ENCODE data around the gene PUS7L. TPM values are rescaled to one million over a fixed set of nuclear protein-coding genes. Genes with fewer than 3 reads are reported as not detected.
A peak's percentile ranks its signal among the peaks of the same experiment; 100 is the strongest.
"Not testable (repeated sequence)": the region's sequence is repeated elsewhere in the genome, so short reads cannot be mapped to it uniquely, and the experiment has no call there.

PUS7L gene
- total RNA-seq, 2 experiments from 2014 or later = 17.1 to 18.8 TPM

DNA sequence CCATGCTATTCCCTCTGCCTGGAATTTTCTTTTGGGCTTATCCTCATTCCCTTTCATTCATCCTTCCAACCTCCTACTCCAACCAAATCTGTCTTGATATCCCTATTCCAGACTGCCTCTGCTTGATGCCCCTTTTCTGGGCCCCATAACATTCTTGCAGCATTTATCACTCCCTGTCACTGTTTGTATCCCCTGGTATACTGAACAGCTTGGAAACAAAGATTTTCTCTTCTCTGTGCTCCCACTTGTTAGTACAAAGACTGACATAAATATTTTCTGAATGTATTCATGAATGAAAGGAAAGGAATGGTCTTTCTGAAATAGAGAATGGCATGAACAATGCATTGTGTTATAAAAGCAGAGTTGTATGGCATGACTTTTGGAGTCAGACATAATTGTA lies 7.7 kb upstream of the PUS7L start:
- CTCF ChIA-PET = interaction anchor here (1.2 kb wide), 1 partner anchor 116 kb away, joined by 4 read pairs; no protein-coding TSS in a partner anchor
- Mint-ChIP-seq H3K36me3 (ENCODE audit: low read depth) (peaks cover 57% of the 10 kb centered on the region), H3K4me3 (no peak overlapping the region)

DNA sequence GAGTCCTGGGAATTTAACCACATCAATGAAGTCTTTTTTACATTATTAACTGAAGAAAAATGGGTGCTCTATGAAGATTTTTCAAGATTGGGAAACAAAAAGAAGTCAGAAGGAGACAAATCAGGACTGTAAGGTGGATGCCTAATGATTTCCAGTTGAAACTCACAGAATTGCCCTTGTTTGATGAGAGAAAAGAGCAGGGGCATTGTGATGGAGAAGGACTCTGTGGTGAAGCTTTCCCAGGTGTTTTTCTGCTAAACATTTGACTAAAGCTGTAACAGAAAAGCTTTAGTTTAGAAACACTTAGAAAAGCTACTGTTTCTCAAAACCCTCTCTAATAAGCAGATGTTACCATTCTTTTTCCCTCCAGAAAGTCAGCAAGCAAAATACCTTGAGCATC lies 5.9 kb upstream of the PUS7L start:
- ChIA-PET POLR2A (no interaction called here), CTCF (no interaction called here)
- no peak for DNase-seq
- no peak overlapping the region for H3K27ac Mint-ChIP-seq
- H3K4me1 Mint-ChIP-seq = peaks cover 35% of the 10 kb centered on the region
- H3K9me3 Mint-ChIP-seq = no peaks in the 10 kb centered on the region
- no peaks in the 10 kb centered on the region for H3K27me3 Mint-ChIP-seq
- H3K36me3 Mint-ChIP-seq (ENCODE audit: low read depth) = peaks cover 52% of the 10 kb centered on the region
- no peak overlapping the region for H3K4me3 Mint-ChIP-seq

More for the DNA sequence above, 7.7 kb upstream of the PUS7L start:
- Mint-ChIP-seq H3K27me3 (no peaks in the 10 kb centered on the region), H3K27ac (no peak overlapping the region), H3K4me1 (peaks cover 22% of the 10 kb centered on the region), H3K9me3 (no peaks in the 10 kb centered on the region)
- POLR2A ChIA-PET = no interaction called here
- DNase-seq = no peak

DNA sequence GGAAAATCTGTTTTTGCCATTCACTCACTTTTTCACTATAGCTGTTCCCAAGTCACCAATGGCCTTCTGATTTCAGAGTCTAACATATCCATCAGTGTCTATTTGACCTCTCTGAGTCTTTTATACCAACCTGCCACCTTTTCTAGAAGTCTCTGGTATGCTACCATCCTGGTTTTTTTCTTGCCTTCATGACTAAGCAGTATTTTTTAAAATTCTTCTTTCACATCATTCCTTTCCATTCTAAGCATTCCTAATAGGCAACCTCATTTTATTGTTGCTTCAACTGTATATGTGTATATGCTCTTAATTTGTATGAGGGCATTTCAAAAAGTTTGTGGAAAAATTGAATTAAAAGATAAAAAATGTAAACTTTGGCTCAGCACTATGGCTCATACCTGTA lies 5.2 kb upstream of the PUS7L start:
- CTCF ChIA-PET = interaction anchor here (0.6 to 3.1 kb wide), 2 partner anchors 11 to 1867 kb away, joined by 4 to 7 read pairs; no protein-coding TSS in a partner anchor
- POLR2A ChIA-PET = interaction anchor here (2.0 kb wide), 1 partner anchor 42 kb away, joined by 16 read pairs; the partner anchor contains the start of gene TWF1
- Mint-ChIP-seq H3K4me1 (peaks cover 37% of the 10 kb centered on the region), H3K9me3 (no peaks in the 10 kb centered on the region), H3K4me3 (no peak overlapping the region), H3K27me3 (no peaks in the 10 kb centered on the region), H3K36me3 (ENCODE audit: low read depth) (peaks cover 48% of the 10 kb centered on the region), H3K27ac (no peak overlapping the region)
- no peak for DNase-seq

DNA sequence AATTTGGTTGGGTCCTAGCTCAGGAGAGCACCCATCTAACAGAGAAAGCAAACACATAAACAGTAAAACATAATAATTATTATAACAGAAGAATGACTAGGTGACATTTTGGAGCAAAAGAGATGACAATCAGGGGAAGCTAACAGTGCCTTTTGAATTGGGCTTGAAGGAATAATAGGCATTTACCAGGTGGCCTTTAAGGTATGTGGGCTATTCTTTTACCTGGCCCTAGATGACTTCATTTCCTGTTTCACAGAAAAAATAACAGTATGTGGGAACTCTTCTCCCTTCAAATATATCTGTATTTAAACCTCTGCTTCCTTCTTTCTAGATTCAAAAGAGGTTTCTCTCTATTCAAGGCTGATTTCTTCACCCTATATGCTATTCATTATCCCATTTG lies 4.0 kb upstream of the PUS7L start:
- POLR2A ChIA-PET = interaction anchor here (1.0 to 2.0 kb wide), 4 partner anchors 10 to 73 kb away, joined by 3 to 16 read pairs (median 4); partner anchors contain the start of genes TMEM117 and TWF1
- Mint-ChIP-seq H3K36me3 (ENCODE audit: low read depth) (peaks cover 45% of the 10 kb centered on the region), H3K27ac (no peak overlapping the region)

DNA sequence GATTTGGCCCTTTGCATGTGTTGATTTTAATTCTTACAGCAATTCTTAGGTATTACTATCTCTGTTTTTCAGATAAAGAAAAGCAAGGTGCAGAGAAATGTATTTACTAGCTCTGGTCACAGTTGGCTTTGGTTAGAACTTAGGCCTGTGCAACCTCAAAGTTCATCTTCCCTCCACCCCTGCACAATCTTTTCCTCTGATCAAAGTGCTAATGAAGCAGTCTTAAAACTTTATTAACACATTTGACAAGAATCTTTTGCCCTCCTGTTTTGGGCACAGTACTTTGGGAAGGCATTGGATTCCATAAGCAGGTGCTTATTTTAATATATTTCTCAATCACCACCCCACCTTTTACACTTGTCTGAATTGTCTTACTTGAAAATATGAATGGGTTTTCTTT lies 2.9 kb upstream of the PUS7L start:
- Mint-ChIP-seq H3K4me1 (peaks cover 54% of the 10 kb centered on the region), H3K36me3 (ENCODE audit: low read depth) (peaks cover 47% of the 10 kb centered on the region), H3K9me3 (no peaks in the 10 kb centered on the region), H3K27ac (peak overlapping the region; percentile 38), H3K4me3 (peak overlapping the region; percentile 47), H3K27me3 (no peaks in the 10 kb centered on the region)
- no peak for DNase-seq
- ChIA-PET POLR2A (interaction anchor here (2.0 to 4.2 kb wide), 2 partner anchors 44 to 46 kb away, joined by 16 to 88 read pairs; partner anchors contain the start of gene TWF1), CTCF (interaction anchor here (0.7 to 3.1 kb wide), 2 partner anchors 14 to 38 kb away, joined by 3 to 7 read pairs; no protein-coding TSS in a partner anchor)

More for the DNA sequence above, 4.0 kb upstream of the PUS7L start:
- Mint-ChIP-seq H3K9me3 (no peaks in the 10 kb centered on the region), H3K4me1 (peaks cover 46% of the 10 kb centered on the region), H3K27me3 (no peaks in the 10 kb centered on the region), H3K4me3 (no peak overlapping the region)
- DNase-seq = no peak
- CTCF ChIA-PET = interaction anchor here (0.6 to 3.1 kb wide), 3 partner anchors 12 to 52 kb away, joined by 3 to 7 read pairs (median 5); no protein-coding TSS in a partner anchor

DNA sequence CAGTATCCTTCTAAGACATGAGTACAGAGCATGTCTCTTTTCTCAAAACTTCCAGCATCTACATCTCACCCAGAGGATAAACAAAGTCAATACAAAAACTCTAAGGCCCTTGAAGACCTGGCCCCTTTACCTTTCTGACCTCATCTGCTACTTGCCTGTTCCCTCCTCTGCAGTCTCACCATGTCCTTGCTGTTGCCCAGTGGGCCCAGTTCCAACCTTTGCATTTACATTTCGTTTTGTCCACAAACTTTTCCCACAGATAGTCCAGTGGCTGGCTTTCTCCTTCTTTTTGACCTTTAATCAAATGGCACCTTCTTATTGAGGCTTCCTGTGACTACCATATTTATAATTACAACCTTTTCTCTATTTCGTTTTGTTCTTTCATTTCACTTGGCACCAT lies 1.8 kb upstream of the PUS7L start:
- CTCF ChIA-PET = interaction anchor here (0.8 to 3.1 kb wide), 3 partner anchors 12 to 31 kb away, joined by 3 to 7 read pairs (median 4); no protein-coding TSS in a partner anchor
- Mint-ChIP-seq H3K9me3 (no peaks in the 10 kb centered on the region), H3K4me1 (peaks cover 60% of the 10 kb centered on the region)

DNA sequence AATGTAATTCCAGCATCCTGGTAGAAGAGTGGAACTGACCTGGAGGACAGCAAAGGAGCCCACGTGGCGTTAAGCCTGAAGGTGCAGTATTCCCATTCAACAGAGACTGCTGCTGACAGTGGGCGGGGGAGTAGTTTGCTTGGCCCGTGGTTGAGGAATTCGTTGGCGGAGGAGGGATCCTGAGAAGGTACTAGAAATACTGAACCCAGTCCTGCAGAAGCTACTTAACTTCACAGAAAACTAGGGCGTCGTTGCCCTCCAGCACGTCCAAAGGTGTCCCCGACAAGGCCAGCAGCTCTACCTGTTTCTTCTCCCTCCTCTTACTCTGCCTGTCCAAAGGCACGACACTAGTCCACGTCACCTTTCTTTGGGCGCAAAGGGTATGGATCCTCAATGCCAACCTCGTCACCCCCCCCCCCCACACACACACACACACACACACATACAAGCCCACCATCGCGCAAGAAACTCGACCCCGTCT lies 303 bp downstream of the PUS7L start:
- Mint-ChIP-seq H3K4me3 (peak overlapping the region; percentile 97), H3K4me1 (peaks cover 62% of the 10 kb centered on the region), H3K9me3 (no peaks in the 10 kb centered on the region), H3K27ac (peak overlapping the region; percentile 99), H3K36me3 (ENCODE audit: low read depth) (peaks cover 49% of the 10 kb centered on the region), H3K27me3 (no peaks in the 10 kb centered on the region)
- ChIA-PET POLR2A (interaction anchor here (0.6 to 4.2 kb wide), 7 partner anchors 9 to 77 kb away, joined by 3 to 88 read pairs (median 8); partner anchors contain the start of genes TMEM117 and TWF1), CTCF (interaction anchor here (0.9 to 2.0 kb wide), 6 partner anchors 10 to 124 kb away, joined by 3 to 8 read pairs (median 4); no protein-coding TSS in a partner anchor)
- no peak for DNase-seq

More for the DNA sequence above, 1.8 kb upstream of the PUS7L start:
- no peak for DNase-seq
- Mint-ChIP-seq H3K4me3 (peak overlapping the region; percentile 97), H3K27ac (peak overlapping the region; percentile 99), H3K36me3 (ENCODE audit: low read depth) (peaks cover 48% of the 10 kb centered on the region), H3K27me3 (no peaks in the 10 kb centered on the region)
- POLR2A ChIA-PET = interaction anchor here (1.6 to 4.2 kb wide), 4 partner anchors 11 to 47 kb away, joined by 4 to 88 read pairs (median 8); partner anchors contain the start of gene TWF1

DNA sequence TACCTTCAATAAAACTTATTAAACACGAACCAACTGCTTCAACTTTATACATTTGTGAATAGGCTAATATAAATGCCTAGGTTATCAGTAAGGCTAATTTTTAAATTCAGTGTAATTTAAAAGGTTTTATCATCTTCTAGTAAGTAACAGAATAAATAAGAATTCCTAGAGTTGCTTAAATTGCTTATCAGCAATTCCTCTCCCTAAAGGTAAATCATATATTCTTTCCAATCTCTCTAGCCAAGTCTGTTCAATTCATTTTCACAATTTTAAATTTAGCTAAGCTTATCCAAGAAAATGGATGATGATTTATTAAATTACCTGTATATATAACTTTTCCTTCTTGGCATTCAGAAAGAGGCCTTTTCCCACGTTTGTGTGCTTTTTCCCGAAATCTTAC lies 4.6 kb downstream of the PUS7L start:
- no peak overlapping the region for H3K4me3 Mint-ChIP-seq
- no peak for DNase-seq
- no peak overlapping the region for H3K27ac Mint-ChIP-seq
- H3K9me3 Mint-ChIP-seq = no peaks in the 10 kb centered on the region
- CTCF ChIA-PET = no interaction called here
- peaks cover 44% of the 10 kb centered on the region for H3K36me3 Mint-ChIP-seq (ENCODE audit: low read depth)
- POLR2A ChIA-PET = interaction anchor here (1.6 kb wide), 1 partner anchor 52 kb away, joined by 6 read pairs; the partner anchor contains the start of gene TWF1
- no peaks in the 10 kb centered on the region for H3K27me3 Mint-ChIP-seq
- peaks cover 33% of the 10 kb centered on the region for H3K4me1 Mint-ChIP-seq

DNA sequence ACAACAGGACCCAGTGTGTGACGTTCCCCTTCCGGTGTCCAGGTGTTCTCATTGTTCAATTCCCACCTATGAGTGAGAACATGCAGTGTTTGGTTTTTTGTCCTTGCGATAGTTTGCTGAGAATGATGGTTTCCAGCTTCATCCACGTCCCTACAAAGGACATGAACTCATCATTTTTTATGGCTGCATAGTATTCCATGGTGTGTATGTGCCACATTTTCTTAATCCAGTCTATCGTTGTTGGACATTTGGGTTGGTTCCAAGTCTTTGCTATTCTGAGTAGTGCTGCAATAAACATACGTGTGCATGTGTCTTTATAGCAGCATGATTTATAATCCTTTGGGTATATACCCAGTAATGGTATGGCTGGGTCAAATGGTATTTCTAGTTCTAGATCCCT lies 7.2 kb downstream of the PUS7L start:
- Mint-ChIP-seq H3K4me1 (peaks cover 15% of the 10 kb centered on the region), H3K36me3 (ENCODE audit: low read depth) (peaks cover 37% of the 10 kb centered on the region)
- POLR2A ChIA-PET, H3K4me3 Mint-ChIP-seq, H3K27me3 Mint-ChIP-seq, H3K27ac Mint-ChIP-seq, DNase-seq, CTCF ChIA-PET, H3K9me3 Mint-ChIP-seq: not testable (repeated sequence)

DNA sequence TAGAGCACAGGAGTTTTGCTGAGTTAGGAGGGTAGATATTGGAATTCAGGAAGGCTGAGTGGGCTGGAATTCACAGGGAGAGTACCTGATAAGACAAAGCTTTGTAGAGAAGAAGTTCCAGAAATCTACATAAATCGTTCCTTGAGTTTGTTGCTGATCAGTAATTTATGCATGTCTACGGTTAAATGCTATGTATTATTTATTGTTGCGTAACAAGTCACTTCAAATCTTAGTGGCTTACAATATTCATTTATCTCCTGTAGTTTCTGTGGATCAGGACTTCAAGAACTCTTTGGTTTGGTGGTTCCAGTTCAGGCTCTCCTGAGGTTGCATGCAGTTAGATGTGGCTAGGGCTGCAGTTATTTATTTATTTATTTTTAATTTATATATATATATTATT lies 7.8 kb downstream of the PUS7L start:
- ChIA-PET POLR2A (no interaction called here), CTCF (no interaction called here)
- H3K36me3 Mint-ChIP-seq (ENCODE audit: low read depth) = peaks cover 38% of the 10 kb centered on the region
- no peaks in the 10 kb centered on the region for H3K27me3 Mint-ChIP-seq
- H3K27ac Mint-ChIP-seq = no peak overlapping the region
- no peak for DNase-seq
- H3K4me3 Mint-ChIP-seq = no peak overlapping the region
- H3K9me3 Mint-ChIP-seq = no peaks in the 10 kb centered on the region
- peaks cover 11% of the 10 kb centered on the region for H3K4me1 Mint-ChIP-seq

DNA sequence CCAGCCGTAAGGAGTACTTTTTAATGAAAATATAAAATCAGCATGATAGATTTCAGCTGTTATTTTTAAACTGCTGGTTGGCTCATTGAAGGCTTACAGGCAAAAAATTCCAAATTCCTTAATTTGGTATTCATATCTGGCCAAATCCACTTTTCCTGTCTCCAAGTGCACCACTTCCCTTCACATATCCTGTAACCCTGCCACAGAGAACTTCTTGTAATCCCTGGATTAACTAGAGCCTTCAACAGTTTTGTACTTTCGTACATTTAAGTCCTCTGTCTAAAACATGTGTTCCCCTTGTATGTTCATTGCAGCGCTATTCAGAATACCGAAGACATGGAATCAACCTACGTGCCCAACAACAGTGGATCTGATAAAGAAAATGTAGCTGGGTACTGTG lies 9.6 kb downstream of the PUS7L start:
- CTCF ChIA-PET = interaction anchor here (0.9 to 1.9 kb wide), 2 partner anchors 9 to 10 kb away, joined by 3 to 4 read pairs; partner anchors contain the start of genes IRAK4 and PUS7L

DNA sequence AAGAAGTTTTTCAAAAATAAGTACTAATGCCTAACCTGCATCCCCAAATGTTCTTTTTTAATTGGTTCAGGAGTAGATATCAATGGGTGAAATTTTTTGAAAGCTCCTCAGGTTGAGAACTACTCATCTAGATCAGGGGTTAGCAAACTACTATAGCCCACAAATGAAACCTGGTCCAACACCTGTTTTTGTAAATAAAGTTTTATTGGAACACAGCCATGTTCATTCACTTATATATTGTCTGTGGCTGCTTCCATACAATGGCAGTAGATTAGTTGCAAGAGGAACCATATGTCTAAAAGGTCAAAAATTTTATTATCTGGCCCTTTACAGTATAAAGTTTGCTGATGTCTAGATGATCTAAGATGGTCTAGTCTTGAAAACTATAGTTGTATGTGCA lies 13.8 kb downstream of the PUS7L start:
- CTCF ChIA-PET = no interaction called here
- Mint-ChIP-seq H3K36me3 (ENCODE audit: low read depth) (peaks cover 46% of the 10 kb centered on the region), H3K27me3 (no peaks in the 10 kb centered on the region)

More for the DNA sequence above, 9.6 kb downstream of the PUS7L start:
- POLR2A ChIA-PET = interaction anchor here (1.0 to 1.7 kb wide), 2 partner anchors 9 to 10 kb away, joined by 3 read pairs; partner anchors contain the start of gene PUS7L
- H3K9me3 Mint-ChIP-seq = peaks cover 3% of the 10 kb centered on the region
- no peak overlapping the region for H3K27ac Mint-ChIP-seq
- no peak for DNase-seq
- no peaks in the 10 kb centered on the region for H3K27me3 Mint-ChIP-seq
- H3K4me1 Mint-ChIP-seq = peaks cover 6% of the 10 kb centered on the region
- no peak overlapping the region for H3K4me3 Mint-ChIP-seq
- peaks cover 43% of the 10 kb centered on the region for H3K36me3 Mint-ChIP-seq (ENCODE audit: low read depth)

DNA sequence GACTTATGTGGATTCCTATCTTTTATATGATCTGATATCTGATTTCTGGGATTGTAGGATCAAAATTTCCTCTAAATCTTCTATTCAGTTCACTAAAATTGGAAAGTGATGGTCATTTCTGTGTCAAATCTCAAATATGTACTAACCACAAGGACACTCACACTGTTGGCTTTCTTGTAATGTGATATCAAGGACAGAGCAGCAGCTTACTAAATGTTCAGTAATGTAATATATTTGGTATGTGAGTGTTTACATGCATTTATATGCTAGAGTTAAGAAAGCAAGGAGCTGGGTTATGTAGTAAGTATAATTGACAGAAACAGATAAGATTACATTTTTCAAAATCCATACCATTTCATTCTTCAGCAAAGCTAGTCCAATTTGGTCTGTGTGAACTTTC lies 16.5 kb downstream of the PUS7L start:
- no peaks in the 10 kb centered on the region for H3K27me3 Mint-ChIP-seq
- peaks cover 3% of the 10 kb centered on the region for H3K9me3 Mint-ChIP-seq
- H3K36me3 Mint-ChIP-seq (ENCODE audit: low read depth) = peaks cover 54% of the 10 kb centered on the region
- DNase-seq = no peak
- CTCF ChIA-PET = no interaction called here
- POLR2A ChIA-PET = no interaction called here
- H3K4me3 Mint-ChIP-seq = no peak overlapping the region
- H3K27ac Mint-ChIP-seq = no peak overlapping the region
- H3K4me1 Mint-ChIP-seq = no peaks in the 10 kb centered on the region

More for the DNA sequence above, 13.8 kb downstream of the PUS7L start:
- no peak for DNase-seq
- Mint-ChIP-seq H3K9me3 (peaks cover 3% of the 10 kb centered on the region), H3K27ac (no peak overlapping the region), H3K4me3 (no peak overlapping the region), H3K4me1 (no peaks in the 10 kb centered on the region)
- POLR2A ChIA-PET = no interaction called here

Measured in activated CD4-positive, alpha-beta memory T cell treated with anti-CD3 and anti-CD28 coated beads, Interleukin-2, amount 10 ng/mL, durations not matched to agents 7 days and 5 days (primary cell).